ENCODE measurements around the gene TMPRSS4. TPM values are rescaled to one million over a fixed set of nuclear protein-coding genes. Genes with fewer than 3 reads are reported as not detected.

Gene TMPRSS4
- total RNA-seq, 3 donors from 2014 or later (not counting 1 experiment from before 2014, with no cell fraction given) = not detected

- intact Hi-C loops (cut with micrococcal nuclease) = no loop called here
- no peaks in the 10 kb centered on the region for H3K9me3 Mint-ChIP-seq
- Histone ChIP-seq H3K9me3 (ENCODE audit: control insufficient read depth, insufficient read depth, low read length) (no peaks in the 10 kb centered on the region), H3K4me1 (ENCODE audit: control insufficient read depth, insufficient read depth, low read length) (peaks cover 54% of the 10 kb centered on the region), H3K27me3 (ENCODE audit: control insufficient read depth, insufficient read depth, low read length) (no peaks in the 10 kb centered on the region), H3K36me3 (ENCODE audit: control insufficient read depth, insufficient read depth, low read length) (no peaks in the 10 kb centered on the region), H3K27ac (ENCODE audit: low read length) (peak overlapping the region; percentile 69), H3K4me3 (ENCODE audit: low read length) (no peak overlapping the region)
- ATAC-seq (peak; percentile 75 to 83 (median 80)), DNase-seq (peak in 1 of 2 donors; percentile 79)
- WGBS (ENCODE audit: insufficient coverage) = 45% methylated on average over 5 of the region's 5 CpGs
- peaks cover 54 to 58% of the 10 kb centered on the region in 2 donors for H3K4me1 Mint-ChIP-seq
- peak overlapping the region; percentile 14 for H3K4me3 Mint-ChIP-seq
- no peaks in the 10 kb centered on the region for H3K36me3 Mint-ChIP-seq
- H3K27me3 Mint-ChIP-seq (ENCODE audit: low read depth in 2 of 2) = no peaks in the 10 kb centered on the region
- TF ChIP-seq, protein P1, sequence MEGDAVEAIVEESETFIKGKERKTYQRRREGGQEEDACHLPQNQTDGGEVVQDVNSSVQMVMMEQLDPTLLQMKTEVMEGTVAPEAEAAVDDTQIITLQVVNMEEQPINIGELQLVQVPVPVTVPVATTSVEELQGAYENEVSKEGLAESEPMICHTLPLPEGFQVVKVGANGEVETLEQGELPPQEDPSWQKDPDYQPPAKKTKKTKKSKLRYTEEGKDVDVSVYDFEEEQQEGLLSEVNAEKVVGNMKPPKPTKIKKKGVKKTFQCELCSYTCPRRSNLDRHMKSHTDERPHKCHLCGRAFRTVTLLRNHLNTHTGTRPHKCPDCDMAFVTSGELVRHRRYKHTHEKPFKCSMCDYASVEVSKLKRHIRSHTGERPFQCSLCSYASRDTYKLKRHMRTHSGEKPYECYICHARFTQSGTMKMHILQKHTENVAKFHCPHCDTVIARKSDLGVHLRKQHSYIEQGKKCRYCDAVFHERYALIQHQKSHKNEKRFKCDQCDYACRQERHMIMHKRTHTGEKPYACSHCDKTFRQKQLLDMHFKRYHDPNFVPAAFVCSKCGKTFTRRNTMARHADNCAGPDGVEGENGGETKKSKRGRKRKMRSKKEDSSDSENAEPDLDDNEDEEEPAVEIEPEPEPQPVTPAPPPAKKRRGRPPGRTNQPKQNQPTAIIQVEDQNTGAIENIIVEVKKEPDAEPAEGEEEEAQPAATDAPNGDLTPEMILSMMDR (IDR thresholded peaks at IDR 0.05) = no peak
- peak overlapping the region; percentile 71 to 72 for H3K27ac Mint-ChIP-seq
These were observed 30.6 kb upstream of the TMPRSS4 start for GRCh38 chr11:118046051-118046963.

- WGBS (ENCODE audit: insufficient coverage) = 92% methylated on average over 6 of the region's 8 CpGs
- no peaks in the 10 kb centered on the region for H3K27me3 ChIP-seq (ENCODE audit: control insufficient read depth, insufficient read depth, low read length)
- DNase-seq = peak in 1 of 2 donors; percentile 24
- ATAC-seq = no peak
- no peaks in the 10 kb centered on the region for H3K36me3 Mint-ChIP-seq
- peak overlapping the region; percentile 71 to 72 for H3K27ac Mint-ChIP-seq
- peak overlapping the region; percentile 14 for H3K4me3 Mint-ChIP-seq
- peaks cover 62 to 63% of the 10 kb centered on the region in 2 donors for H3K4me1 Mint-ChIP-seq
- no peaks in the 10 kb centered on the region for H3K9me3 Mint-ChIP-seq
- no peaks in the 10 kb centered on the region for H3K27me3 Mint-ChIP-seq (ENCODE audit: low read depth in 2 of 2)
- H3K9me3 ChIP-seq (ENCODE audit: control insufficient read depth, insufficient read depth, low read length) = no peaks in the 10 kb centered on the region
- no peaks in the 10 kb centered on the region for H3K36me3 ChIP-seq (ENCODE audit: control insufficient read depth, insufficient read depth, low read length)
- no peak overlapping the region for H3K4me3 ChIP-seq (ENCODE audit: low read length)
- H3K27ac ChIP-seq (ENCODE audit: low read length) = peak overlapping the region; percentile 69
- TF ChIP-seq, protein P1 (IDR thresholded peaks at IDR 0.05) = no peak
- H3K4me1 ChIP-seq (ENCODE audit: control insufficient read depth, insufficient read depth, low read length) = peaks cover 62% of the 10 kb centered on the region
- intact Hi-C loops (cut with micrococcal nuclease) = no loop called here
These were observed 29.7 kb upstream of the TMPRSS4 start for GRCh38 chr11:118046964-118047700.

- DNase-seq = no peak
- Mint-ChIP-seq H3K27me3 (ENCODE audit: low read depth in 2 of 2) (no peaks in the 10 kb centered on the region), H3K27ac (no peak overlapping the region), H3K4me1 (peaks cover 64 to 68% of the 10 kb centered on the region in 2 donors), H3K9me3 (no peaks in the 10 kb centered on the region), H3K4me3 (no peak overlapping the region), H3K36me3 (no peaks in the 10 kb centered on the region)
- Histone ChIP-seq H3K4me3 (ENCODE audit: low read length) (no peak overlapping the region), H3K36me3 (ENCODE audit: control insufficient read depth, insufficient read depth, low read length) (no peaks in the 10 kb centered on the region), H3K4me1 (ENCODE audit: control insufficient read depth, insufficient read depth, low read length) (peaks cover 69% of the 10 kb centered on the region), H3K27ac (ENCODE audit: low read length) (no peak overlapping the region), H3K27me3 (ENCODE audit: control insufficient read depth, insufficient read depth, low read length) (no peaks in the 10 kb centered on the region), H3K9me3 (ENCODE audit: control insufficient read depth, insufficient read depth, low read length) (no peaks in the 10 kb centered on the region)
- intact Hi-C loops (cut with micrococcal nuclease) = no loop called here
- TF ChIP-seq, protein P1 (IDR thresholded peaks at IDR 0.05) = no peak
- WGBS (ENCODE audit: insufficient coverage) = 87% methylated on average over 3 of the region's 4 CpGs
- no peak for ATAC-seq
These were observed 29.1 kb upstream of the TMPRSS4 start for GRCh38 chr11:118047749-118048148.

Measured in natural killer cell (primary cell).